Ishikawa (cell line): ENCODE data around the gene RANGAP1.

Experiments
- CEBPB ChIP-seq: IDR thresholded peaks from 2 replicates; pipeline ENCODE4 v1.6.1; 2012
- CREB1 ChIP-seq: IDR thresholded peaks from 2 replicates; pipeline ENCODE4 v1.6.1; 2012; ENCODE audit warnings: low read depth
- EP300 ChIP-seq: IDR thresholded peaks from 2 replicates; pipeline ENCODE4 v1.6.1; 2012; ENCODE audit warnings: borderline replicate concordance
- FOXM1 ChIP-seq: IDR thresholded peaks from 2 replicates; pipeline ENCODE4 v1.6.1; 2012; ENCODE audit warnings: low read depth, borderline replicate concordance
- NFIC ChIP-seq: IDR thresholded peaks from 2 replicates; pipeline ENCODE4 v1.6.1; 2012
- RAD21 ChIP-seq: IDR thresholded peaks from 2 replicates; pipeline ENCODE4 v1.6.1; 2012; ENCODE audit warnings: low read depth
- REST ChIP-seq: IDR thresholded peaks from 2 replicates; pipeline ENCODE4 v1.6.1; 2012; ENCODE audit warnings: low read depth, mild to moderate bottlenecking
- TAF1 ChIP-seq: IDR thresholded peaks from 2 replicates; pipeline ENCODE4 v1.6.1; 2012; ENCODE audit warnings: low read depth, mild to moderate bottlenecking
- TCF12 ChIP-seq: IDR thresholded peaks from 2 replicates; pipeline ENCODE4 v1.6.1; 2012; ENCODE audit warnings: low read depth
- TEAD4 ChIP-seq: IDR thresholded peaks from 2 replicates; pipeline ENCODE4 v1.6.1; 2012
- YY1 ChIP-seq: IDR thresholded peaks from 2 replicates; pipeline ENCODE4 v1.6.1; 2012; ENCODE audit warnings: low read depth
- ZBTB7A ChIP-seq: IDR thresholded peaks from 2 replicates; pipeline ENCODE4 v1.6.1; 2012; ENCODE audit warnings: low read depth
- TF ChIP-seq, protein P1 (sequence below): IDR thresholded peaks from 2 replicates; pipeline ENCODE4 v1.6.1; 2012
- TF ChIP-seq, protein P2 (sequence below): IDR thresholded peaks from 2 replicates; pipeline ENCODE4 v1.6.1; 2012

GRCh38 chr22:41280854-41281253 lies 5.1 kb downstream of the RANGAP1 start:
- TF ChIP-seq EP300 (no peak), REST (no peak), CEBPB (no peak), TEAD4 (no peak), TAF1 (no peak), RAD21 (no peak), TCF12 (no peak), YY1 (no peak), FOXM1 (no peak), ZBTB7A (no peak), CREB1 (no peak), NFIC (no peak)
- TF ChIP-seq, protein P1, sequence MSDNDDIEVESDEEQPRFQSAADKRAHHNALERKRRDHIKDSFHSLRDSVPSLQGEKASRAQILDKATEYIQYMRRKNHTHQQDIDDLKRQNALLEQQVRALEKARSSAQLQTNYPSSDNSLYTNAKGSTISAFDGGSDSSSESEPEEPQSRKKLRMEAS: no peak
- TF ChIP-seq, protein P2, sequence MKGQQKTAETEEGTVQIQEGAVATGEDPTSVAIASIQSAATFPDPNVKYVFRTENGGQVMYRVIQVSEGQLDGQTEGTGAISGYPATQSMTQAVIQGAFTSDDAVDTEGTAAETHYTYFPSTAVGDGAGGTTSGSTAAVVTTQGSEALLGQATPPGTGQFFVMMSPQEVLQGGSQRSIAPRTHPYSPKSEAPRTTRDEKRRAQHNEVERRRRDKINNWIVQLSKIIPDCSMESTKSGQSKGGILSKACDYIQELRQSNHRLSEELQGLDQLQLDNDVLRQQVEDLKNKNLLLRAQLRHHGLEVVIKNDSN: no peak
